GM19395 (cell line): ENCODE data around the gene COX5B.
A peak's percentile ranks its signal among the peaks of the same experiment; 100 is the strongest.
"Not testable (repeated sequence)": the region's sequence is repeated elsewhere in the genome, so short reads cannot be mapped to it uniquely, and the experiment has no call there.

Source experiments
- ATAC-seq: cut with Tn5 transposase; IDR thresholded peaks from one replicate; pipeline ENCODE4 v1.9.1; 2021; ENCODE audit warnings: mild to moderate bottlenecking, moderate library complexity; ENCODE audit not compliant: unreplicated experiment

COX5B gene

DNA sequence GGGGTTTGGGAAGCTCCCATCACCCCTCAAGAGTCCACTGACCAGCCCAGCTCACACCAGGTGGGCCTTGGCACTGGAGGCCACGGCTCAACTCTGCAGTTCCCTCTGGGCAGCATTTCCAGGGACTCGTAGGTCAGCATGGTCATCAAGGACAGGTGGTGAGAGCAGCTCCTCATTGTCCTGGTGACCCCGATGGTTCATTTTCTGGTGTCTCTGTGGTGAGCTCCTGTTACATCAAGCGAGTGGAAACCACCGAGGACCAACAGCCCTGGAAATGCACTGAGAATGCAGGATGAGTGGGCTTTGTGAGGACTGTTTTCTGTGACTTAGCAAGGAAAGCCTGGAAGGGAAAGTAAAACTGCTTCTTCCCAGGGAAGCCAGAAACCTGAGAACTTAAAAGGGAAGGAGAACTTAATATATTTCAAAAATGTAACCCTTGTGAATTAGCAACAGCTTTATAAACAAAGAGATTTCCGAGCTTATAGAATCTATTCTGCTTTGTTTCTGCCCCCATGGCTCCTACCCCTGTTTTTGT is 26.8 kb downstream of the COX5B start:
- not testable (repeated sequence) for ATAC-seq

DNA sequence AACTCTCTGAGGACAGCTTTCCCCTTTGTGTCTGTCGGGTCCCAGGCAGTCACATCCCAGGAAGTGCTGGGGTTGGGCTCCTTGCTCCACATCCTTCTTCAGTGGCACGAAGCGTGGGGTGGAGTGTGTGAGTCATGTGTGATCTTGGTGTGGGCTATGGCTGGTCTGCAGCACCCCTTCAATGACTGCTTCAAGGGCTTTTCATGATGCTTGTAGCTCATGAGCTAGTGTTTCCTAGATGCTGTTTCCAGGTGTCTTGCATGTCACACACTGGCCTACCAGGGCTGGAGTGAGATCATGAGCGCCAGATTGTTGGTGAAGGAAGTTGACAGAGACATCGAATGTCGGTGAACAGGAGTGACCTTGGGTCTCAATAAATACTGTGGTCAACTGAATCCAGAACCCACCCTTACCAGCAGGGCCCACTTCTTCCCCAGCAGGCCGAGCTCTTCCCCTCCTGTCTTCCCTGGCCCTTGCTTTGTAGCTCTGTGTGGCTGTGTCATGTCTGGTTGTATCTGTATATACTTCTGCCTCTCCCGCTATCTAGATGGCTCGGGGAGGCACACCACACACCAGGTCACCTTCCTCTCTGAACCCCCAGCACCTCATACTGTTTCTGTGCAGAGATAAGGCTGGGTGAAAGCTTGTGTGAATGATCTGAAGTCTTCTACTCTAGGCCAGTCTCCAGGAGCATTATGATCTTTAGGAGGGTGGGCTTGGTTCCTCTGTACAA is 27.5 kb downstream of the COX5B start:
- ATAC-seq = no peak

DNA sequence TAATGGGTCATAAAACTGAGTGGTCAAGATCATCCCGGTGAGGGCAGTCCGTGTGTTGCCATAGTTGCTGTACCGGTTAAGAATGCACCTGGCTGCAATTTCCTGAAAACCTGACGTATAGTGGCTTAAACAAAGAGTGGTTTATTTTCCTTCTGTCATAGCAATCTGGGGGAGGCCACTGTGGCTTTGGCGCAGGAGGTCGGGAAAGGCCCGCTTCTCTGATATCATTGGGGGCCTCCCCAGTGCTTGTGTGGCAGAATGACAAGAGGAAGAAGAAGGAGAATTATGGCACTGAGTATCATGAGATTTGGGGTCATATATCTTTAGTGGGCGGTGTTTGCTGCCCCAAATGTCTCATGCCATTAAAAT is 28.0 kb downstream of the COX5B start:
- ATAC-seq = no peak

DNA sequence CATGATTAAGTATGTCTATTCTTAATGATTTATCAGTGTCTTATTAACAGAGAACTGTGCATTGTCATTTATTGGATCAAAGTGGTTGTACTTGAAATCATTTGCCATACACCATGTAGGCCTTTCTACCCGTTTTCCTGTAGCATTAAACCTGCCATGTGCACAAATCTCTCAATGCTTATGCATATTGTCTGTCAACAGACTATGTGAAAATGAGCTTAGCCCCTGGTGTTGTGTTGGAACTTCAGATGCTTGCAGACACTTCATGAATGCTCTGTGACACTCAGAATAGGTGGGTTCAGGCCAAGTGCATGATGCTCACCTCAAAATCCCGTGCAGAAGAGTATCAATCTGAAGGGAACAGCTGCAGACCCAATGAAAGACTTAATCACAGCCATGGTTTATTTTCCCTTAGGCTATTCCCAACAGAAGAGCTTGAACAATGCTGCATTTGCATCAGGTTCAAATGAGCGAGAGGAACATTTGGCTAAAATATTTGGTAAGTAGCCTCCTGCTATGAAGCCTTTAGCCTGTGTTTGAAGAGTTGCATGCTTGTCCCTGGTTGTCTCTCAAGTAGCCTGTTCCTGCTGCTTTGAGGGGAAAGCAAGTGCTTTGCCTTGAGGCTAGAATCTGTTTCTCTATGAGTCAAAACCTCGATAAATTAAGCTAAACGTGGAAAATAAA is 29.7 kb downstream of the COX5B start:
- no peak for ATAC-seq

DNA sequence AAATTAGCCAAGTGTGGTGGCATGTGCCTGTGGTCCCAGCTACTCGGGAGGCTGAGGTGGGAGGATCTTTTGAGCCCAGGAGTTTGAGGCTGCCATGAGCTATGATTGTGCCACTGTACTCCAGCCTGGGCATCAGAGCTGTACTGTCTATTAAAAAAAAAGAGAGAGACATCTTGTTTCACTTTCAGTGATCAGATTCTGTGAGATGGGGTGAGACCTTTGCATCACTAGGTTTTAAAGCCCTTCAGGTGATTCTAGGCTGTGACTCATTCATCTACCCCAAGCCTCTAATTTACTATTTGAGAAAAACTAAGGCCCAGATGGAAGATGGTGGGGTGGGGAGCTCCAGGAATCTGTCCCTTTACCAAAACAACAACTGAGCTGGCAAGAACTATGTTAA is 30.8 kb downstream of the COX5B start:
- no peak for ATAC-seq

DNA sequence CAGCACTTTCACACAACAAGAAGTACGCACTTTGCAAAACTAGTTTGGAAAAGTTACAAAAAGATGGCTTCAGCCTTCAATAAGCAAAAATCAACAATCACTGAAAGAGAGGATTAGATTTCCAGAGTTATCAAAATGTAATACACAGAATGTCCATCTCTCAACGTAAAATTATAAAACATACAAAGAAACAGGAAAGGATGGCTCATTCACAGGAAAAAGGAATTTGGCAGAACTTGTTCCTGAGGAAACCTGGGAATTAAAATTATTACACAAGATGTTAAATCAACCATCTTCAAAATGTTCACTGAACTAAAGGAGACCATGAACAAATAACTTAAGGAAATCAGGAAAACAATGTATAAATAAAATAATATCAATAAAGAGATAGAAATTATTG is 31.6 kb downstream of the COX5B start:
- no peak for ATAC-seq

DNA sequence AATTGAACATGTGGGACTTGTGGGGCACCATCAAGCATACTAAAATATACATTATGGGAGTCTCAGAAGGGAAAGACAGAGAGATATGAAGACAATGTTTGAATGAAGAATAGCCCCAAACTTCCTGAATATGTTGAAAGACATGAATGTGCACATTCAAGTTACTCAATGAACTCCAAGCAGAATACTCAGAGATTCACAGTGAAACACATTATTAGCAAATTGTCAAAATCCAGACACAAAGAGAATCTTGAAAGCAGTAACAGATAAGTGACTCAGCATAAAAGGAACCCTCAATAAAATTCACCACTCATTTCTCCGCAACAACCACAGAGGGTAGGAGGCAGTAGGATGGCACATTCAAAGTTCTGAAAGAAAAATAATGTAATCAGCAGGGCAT is 32.4 kb downstream of the COX5B start:
- no peak for ATAC-seq

DNA sequence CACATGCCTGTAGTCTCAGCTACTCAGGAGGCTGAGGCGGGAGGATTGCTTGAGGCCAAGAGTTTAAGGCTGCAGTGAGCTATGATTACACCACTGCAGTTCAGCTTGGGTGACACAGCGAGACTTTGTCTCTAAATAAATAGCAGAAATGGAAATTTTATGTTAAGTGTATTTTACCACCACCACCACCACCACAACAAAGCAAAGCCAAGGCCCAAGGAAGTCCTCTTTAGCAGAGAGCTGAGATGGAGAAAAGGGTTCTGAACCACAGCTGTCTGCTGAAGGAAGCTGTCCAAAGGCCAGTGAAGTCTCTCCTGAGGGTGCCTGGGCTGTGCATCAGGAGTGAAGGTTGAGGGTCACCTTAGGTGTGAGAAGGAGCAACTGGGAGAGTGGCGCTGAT is 41.4 kb downstream of the COX5B start:
- ATAC-seq = not testable (repeated sequence)

DNA sequence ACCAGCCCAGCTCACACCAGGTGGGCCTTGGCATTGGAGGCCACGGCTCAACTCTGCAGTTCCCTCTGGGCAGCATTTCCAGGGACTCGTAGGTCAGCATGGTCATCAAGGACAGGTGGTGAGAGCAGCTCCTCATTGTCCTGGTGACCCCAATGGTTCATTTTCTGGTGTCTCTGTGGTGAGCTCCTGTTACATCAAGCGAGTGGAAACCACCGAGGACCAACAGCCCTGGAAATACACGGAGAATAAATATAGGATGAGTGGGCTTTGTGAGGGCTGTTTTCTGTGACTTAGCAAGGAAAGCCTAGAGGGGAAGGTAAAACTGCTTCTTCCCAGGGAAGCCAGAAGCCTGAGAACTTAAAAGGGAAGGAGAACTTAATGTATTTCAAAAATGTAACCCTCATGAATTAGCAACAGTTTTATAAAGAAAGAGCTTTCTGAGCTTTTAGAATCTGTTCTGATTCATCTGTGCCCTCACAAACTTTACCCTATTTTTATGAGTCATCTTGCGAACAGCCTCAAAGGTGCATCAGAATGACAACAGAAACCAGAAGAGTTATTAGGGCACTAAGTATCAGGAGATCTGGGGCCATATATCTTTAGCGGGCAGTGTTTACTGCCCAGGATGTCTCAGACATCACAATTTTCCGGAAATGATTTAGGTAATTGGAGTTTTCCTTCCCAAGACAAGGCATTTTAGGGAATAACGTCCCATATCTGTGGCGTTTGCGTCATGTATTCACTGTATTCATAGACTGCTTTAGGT is 42.4 kb downstream of the COX5B start:
- ATAC-seq = no peak

DNA sequence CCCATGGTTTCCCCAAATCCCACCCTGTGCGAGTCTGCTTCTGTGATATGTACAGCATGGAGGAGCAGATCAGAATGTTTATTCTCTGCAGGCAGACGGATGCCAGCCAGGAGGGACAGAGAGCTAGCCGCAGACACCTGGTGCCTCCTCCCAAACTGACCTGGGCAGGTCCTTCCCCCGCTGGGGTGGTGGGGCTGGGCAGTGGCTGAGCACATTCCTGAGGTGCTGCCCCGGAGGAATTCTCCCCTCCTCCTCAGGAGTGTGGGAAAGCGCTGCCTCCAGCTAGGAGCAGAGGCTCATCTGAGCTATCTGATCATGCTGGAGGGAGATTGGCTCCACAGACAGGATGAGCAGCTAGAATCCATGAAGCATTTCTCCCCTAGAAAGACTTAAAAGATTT is 45.3 kb downstream of the COX5B start:
- no peak for ATAC-seq

DNA sequence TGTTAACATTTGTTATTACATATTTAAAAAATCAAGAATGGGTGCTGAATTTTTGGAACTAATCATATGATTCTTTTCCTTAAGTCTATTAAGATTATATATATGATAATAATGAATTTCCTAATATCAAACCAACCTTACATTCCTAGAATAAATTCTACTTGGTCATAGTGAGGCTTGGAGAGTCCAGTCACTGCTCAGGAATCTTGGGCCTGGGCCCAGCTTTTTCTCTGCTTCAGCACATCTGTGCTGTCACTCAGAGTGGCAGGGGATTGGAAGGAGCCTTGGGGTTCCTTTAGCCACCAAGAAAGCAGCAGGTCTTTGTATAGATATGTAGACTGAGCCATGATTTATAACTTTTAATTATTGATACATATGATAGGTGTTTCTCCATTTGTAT is 47.6 kb downstream of the COX5B start:
- ATAC-seq = no peak

DNA sequence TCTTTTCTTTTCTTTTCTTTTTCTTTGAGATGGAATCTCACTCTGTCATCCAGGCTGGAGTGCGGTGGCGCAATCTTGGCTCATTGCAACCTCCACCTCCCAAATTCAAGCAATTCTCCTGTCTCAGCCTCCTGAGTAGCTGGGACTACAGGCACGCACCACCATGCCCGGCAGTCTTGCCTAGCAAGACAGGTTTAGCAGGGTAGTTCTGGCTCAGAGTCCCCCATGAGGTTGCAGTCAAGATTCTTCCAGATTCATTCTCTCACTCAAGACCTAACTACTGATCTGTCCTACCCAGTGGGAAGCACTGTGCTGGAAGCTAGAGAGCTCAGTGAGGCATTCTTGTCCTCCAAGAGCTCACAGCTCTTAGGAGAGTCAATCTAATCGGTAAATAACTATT is 49.9 kb downstream of the COX5B start:
- ATAC-seq = no peak

DNA sequence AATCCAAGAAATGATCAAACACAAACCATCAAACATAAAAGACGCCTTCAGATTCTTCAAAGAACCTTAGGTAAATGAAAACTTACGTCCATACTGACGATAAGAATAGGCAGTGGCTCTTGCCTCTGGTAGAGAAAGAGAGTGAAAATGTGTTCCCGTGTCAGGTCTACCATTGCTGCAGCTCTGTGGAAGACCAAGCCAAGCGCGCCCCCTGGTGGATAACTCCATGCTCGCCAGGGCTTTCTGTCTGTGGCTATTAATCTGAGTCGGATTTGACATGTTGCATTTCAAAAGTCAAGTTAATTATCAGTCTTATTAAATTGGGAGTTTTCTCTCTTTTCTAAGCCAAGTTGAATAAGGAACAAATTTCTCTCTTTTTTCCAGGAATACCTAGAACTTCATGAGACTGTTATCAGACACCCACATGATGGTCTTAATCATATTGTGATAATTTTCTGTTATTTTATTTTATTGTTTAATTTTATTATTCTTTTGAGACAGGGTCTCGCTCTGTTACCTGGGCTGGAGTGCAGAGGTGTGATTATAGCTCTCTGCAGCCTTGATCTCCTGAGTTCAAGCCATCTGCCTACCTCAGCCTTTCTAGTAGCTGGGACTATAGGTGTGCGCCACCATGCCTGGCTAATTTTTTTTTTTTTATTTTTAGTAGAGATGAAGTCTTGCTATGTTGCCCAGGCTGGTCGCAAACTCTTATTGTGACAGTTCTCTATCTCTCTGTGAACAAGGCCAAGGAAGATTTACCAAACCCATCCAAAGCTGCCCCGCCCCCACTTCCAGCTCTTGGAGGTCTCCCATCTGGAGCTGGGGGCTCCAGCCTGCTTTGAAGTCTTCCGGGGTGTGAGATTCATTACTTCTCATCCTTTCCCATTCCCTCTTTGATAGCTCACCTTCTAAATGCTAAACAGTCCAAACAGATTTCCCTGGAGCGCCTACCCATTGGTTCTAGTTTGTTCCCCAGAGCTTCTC is 51.7 kb downstream of the COX5B start:
- ATAC-seq = peak; percentile 84
